Measurements from ENCODE around the gene SHROOM3.

DNA sequence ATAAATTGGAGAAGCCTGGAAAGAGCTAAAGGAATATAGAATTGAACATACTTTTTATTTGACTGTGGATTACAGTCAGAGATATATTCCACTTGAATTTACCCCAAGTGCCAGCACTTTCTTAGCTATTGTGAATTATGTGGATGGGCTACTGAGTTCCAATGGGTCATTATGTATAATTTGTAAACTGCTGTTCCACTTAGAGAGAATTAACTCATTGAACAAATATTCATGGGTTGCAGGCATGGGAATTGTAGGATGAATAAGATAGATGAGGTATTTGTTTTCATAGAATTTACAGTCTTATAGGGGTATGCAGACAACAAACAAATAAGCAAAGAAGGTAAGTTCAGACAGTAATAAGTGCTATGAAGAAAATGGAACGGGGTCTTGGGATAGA, 195.7 kb downstream of the SHROOM3 start:
- TF ChIP-seq, protein P1, sequence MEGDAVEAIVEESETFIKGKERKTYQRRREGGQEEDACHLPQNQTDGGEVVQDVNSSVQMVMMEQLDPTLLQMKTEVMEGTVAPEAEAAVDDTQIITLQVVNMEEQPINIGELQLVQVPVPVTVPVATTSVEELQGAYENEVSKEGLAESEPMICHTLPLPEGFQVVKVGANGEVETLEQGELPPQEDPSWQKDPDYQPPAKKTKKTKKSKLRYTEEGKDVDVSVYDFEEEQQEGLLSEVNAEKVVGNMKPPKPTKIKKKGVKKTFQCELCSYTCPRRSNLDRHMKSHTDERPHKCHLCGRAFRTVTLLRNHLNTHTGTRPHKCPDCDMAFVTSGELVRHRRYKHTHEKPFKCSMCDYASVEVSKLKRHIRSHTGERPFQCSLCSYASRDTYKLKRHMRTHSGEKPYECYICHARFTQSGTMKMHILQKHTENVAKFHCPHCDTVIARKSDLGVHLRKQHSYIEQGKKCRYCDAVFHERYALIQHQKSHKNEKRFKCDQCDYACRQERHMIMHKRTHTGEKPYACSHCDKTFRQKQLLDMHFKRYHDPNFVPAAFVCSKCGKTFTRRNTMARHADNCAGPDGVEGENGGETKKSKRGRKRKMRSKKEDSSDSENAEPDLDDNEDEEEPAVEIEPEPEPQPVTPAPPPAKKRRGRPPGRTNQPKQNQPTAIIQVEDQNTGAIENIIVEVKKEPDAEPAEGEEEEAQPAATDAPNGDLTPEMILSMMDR (IDR thresholded peaks at IDR 0.05; ENCODE audit: insufficient read depth, low read length, poor library complexity, severe bottlenecking) = no peak
- no peak for TF ChIP-seq EZH2phosphoT487 (conservative IDR thresholded peaks at IDR 0.05; ENCODE audit: low read length)
